Effector CD8-positive, alpha-beta T cell (primary cell): Measurements from ENCODE around the gene RNF214.
"Not testable (repeated sequence)": the region's sequence is repeated elsewhere in the genome, so short reads cannot be mapped to it uniquely, and the experiment has no call there.

Source experiments
- DNase-seq: peaks from one replicate; lab custom pipeline; 2025; lab: John Stamatoyannopoulos, UW

RNF214 gene

DNA sequence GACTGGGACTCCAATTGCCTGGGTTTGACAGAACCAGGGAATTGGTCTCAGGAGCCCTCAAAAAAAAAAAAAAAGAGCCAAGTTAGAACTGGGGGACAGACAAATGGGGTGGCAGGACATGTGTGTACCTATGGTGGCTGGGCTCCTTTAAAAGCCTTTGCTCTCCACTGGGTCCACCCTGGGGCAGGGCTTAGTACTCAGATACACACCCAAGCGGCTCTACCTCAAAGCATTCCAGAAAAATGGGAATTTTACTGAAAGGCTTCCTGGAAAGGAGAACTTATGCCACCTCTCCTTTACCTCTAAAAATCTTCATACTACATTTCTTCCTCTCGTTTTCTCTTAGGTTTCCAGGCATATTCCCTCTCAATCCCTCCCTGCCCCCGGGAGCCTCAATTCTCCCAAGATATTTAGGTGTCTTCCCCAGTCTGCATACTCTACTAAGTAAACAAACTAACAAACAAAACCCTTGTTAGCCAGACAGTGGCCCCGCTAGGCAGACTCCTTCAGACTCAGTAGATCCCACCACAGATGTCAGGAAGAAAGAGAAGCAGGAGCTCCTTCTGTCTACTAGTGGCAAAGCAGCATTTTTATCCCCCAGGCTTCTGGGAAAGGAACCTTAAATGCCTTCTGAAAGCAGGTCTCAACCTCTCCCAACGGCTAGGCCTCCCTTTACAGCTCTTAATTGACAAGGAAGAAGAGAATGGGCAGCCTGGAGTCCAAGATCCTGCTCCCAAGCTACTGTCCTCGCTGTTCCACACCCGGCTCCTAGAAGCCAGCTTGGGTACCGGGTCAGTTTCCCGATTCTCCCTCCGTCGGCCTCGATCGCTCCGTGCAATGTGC, 1.3 kb upstream of the RNF214 start:
- no peak for DNase-seq

DNA sequence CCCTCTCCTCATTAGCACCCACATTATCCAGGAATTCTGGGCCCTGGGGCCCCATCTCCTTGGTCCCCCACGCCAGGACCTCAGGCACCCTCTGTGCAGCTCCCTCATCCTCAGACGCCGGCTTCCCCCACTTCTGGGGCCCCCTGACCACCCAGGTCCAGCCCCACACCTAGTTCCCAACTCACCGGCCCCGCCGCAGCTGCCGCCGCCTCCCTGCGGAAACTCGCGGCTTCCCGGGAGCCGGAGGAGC, 704 bp upstream of the RNF214 start, which contains the start of gene PCSK7:
TSS of gene PCSK7 (minus strand) at position 232 of the 250 bp plus-strand sequence. CDS start 2,229 bp downstream, outside the sequence.
- DNase-seq, result no peak

DNA sequence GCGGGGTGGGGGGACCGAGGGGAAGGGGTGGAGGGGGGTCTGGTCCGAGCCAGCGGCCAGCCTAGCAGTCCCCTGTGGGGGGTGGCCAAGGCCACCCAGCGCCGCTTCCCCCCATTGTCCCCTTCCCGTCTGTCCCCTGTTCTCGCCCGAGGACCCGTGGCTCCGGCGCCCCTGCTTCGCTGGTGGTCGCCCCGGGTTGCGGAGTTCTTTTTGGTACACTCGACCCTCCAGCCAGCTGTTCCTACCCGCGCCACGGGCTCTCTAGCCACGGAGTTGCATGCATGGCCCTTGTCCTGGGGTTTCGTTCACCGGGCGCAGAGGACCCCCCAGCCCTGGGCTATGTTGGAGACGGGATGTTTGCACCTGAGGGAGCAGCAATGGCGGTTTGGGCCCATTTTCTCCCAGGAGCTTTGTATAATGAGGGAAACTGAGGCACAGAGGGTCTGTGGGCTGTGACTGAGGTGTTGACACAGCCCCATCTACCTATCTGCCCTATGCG, 489 bp downstream of the RNF214 start:
- no peak for DNase-seq

DNA sequence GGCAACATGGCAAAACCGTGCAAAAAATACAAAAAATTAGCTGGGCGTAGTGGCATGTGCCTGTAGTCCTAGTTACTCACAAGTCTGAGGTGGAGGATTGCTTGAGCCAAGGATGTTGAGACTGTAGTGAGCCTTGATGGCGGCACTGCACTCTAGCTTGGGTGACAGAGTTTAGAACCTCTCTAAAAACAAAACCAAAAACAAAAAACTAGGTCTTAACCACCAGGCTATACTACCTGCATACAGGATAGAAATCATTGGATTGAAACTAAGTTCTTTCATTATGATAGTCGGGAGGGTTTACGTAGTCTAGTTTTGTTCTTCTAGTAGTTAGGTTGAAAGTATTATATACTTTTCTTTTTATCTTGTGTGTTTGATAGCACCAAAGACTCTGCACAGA, 5.8 kb downstream of the RNF214 start:
- no peak for DNase-seq

DNA sequence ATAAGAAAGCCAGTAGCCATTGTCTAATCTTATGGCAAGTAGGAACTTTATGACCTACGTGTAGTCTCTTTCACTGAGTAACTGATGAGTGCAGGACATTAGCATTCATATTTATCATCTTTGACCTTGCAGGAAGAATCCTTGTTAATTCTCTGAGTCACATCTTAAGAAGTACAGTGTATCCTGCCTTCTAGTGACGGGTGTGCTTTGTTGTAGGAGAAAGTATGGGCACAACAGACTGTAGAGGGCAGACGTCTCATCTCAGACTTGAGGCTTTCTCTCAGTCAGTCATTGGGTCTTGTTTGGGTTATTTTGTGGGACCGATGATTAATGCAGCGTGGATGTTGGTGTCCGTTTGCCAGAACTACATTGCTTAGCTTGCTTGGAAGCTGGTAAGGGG, 6.8 kb downstream of the RNF214 start:
- DNase-seq, result no peak

DNA sequence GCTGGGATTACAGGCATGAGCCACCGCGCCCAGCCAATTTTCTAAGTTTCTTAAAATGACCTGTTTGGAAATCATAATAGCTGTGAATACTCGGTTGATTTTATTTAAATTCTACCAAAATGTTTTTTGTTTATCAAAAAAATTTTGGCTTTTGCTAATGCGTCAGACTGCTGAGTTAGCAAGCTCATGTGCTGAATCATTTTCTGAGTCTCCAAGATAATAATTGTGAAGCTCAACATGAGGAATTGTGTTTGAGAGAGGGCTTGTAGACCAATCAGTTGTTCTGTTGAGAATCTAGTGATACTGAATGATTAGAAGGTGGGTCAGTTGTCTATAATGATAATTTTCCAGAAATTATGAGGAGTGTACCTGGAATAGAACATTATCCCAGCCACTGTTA, 15.9 kb downstream of the RNF214 start:
- no peak for DNase-seq

DNA sequence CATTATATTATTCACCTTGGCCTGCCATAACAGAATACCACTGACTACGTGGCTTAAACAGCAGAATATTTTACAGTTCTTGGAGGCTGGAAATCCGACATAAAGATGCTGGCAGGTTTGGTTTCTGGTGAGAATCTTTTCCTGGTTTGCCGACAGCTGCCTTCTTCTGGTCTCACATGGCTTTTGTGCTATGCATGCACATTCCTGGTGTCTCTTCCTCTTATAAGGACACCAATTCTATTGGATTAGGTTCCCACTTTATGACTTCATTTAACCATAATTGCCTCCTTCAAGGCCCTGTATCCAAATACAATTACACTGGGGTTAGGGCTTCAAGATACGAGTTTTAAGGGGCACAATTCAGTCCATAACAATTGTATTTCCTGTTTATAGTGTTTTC, 17.1 kb downstream of the RNF214 start:
- no peak for DNase-seq

DNA sequence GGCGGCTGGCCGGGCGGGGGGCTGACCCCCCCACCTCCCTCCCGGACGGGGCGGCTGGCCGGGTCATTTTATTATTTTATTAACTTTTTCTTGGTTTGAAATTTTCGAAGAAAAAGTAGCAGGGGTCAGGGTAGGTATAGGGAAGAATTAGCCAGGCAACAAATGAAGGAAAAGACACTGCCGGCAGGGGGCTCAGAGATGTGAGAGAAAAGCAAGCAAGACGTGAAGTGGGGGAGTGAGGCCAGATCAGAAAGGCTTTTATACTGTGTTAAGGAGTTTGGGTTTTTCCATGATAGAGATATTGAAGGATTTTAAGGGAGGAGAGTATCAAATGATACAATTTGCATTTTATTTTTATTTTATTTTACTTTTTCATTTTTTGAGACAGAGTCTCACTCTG, 19.0 kb downstream of the RNF214 start:
- no peak for DNase-seq

DNA sequence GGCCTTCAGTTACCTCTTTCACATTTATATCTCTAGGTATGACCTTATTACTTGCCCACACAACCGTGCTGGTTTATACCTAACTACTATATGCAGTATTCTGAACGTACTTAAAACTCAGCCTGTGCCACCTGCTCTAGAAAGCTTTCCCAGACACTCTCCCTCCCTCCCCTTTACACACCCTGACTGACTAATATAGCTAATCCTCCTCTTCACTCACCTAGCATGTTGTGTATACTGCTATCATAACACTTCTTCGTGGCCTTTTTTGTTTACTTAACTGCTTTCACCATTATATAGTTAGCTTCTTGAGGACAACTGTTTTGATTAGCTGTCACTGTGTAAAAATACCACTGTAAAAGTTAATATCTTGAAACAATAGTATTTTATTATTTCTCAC, 23.5 kb downstream of the RNF214 start:
- DNase-seq, result no peak

DNA sequence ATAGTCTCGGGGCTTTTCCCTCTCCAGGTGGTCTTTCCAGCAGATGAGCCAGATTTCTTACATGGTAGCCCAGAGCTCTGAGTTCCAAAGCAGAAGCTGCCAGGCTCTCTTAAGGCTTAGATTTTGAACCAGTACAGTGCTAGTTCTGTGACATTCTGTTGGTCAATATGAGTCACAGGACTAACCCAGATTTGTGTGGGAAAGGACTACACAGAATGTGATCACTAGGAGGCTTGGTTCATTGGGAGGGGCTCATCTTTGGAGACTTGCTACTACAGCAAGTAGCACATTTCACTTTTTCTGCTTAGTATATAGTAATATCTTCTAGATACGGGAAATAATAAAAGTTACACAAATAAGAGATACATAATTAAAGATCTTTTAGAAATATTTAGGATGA, 24.1 kb downstream of the RNF214 start:
- no peak for DNase-seq

DNA sequence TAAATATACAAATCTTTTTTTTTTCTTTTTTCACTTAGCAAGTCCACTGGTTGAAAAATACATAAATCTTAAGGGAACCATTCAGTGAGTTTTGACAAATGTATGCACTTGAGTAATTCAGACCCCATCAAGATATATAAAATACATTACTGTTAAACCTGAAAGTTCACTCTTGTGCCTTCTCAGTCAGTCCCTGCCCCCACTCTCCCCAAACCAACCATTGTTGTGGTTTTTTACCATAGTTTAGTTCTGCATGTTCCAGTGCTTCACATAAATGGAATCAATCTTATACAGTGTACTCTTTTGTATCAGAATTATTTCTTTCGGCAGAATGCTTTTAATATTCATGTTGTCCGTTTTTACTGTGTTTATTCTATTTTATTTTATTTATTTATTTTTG, 26.1 kb downstream of the RNF214 start:
- DNase-seq, result no peak

DNA sequence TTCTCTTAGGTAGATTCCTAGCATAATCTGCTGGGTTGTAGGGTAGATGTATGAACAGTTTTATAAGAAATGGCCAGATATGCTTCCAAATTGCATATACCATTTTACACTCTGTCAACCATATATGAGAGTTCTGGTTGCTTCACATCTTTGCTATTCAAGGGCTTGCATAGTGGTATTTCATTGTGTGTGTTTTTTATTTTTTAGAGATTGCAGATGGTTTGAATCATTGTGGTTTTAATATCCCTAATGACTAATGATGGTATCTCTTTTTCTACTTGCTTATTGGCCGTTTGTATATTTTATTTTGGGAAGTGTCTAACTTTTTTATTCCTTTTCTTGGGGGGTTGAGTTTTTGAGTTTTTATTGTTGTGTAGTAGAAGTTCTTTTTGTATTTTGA, 26.9 kb downstream of the RNF214 start:
- no peak for DNase-seq

DNA sequence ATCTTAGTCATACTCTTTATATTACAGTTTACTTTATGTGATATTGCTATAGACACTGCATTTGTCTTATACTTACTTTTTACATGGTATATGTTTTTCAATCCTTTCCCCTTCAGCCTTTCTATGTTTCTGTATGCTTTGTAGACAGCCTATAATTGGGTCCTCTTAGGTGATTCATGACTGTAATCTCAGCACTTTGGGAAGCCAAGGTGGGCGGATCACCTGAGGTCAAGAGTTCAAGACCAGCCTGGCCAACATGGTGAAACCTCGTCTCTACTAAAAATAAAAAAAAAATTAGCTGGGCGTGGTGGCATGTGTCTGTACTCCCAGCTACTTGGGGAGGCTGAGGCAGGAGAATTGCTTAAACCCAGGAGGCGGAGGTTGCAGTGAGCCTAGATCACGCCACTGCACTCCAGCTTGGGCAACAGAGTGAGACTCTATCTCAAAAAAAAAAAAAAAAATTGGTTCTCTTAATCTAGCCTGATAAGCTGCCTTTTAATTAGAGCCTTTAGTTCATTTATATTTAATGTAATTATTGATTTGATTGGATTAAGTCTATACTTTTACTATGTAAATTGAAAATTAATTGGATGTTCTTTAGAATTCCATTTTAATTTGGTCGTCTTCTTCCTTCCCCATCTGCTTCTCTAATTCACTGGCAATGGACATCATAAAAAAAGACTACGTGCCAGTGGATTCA, 32.3 kb downstream of the RNF214 start:
- DNase-seq, result not testable (repeated sequence)

DNA sequence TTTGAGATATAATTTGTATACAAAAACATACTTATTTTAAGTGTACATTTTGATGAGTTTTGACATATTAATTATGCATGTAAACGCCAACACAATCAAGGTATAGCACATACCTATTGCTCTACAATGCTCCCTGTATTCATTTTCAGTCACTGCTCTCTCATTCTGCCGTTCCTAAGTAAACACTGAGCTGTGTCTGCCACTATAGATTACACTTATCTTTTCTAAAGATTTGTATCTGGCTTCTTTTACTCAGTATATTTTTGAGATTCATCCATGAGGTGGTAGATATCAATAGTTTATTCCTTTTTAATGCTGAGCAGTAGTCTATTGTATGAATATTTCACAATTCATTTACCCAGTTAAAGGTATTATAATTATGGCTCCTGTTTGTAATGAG, 33.3 kb downstream of the RNF214 start:
- DNase-seq, result no peak

DNA sequence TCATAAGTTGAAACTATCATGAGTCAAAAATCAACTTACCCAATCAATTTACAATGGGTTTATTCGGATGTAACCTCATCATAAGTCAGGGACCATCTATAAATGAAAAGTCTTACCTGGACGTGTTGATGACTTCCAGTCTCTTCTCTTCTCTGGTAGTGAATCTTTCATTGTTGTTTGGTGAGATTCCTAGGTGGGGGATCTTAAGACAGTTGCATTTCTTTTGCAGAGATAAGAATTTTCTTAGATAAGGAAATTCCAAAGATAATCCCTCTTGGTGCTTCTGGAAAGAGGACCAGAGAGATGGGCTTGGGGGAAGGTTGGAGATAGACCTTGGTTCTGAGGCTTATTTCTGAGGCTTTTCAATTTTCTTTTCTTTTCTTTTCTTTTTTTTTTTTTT, 37.4 kb downstream of the RNF214 start:
- DNase-seq, result no peak

DNA sequence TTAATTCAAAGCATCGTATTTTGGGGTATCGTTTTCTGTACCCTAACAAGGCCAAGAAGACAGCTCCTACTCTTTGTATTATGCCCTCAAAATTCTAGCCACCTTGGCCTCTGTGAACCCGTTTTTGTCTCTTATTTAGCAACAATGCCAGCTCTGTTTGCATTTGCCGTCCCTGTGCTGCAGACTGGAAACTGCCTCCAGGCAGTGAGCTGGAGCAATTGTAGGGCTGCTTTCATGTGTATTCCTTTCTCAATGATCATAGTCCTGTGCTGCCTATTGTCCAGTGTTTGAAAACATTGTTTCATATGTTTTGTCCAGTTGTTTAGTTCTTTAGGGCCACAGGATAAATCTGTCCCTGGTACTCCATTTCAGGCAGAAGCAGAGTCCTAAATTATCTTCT, 38.7 kb downstream of the RNF214 start:
- DNase-seq, result no peak

DNA sequence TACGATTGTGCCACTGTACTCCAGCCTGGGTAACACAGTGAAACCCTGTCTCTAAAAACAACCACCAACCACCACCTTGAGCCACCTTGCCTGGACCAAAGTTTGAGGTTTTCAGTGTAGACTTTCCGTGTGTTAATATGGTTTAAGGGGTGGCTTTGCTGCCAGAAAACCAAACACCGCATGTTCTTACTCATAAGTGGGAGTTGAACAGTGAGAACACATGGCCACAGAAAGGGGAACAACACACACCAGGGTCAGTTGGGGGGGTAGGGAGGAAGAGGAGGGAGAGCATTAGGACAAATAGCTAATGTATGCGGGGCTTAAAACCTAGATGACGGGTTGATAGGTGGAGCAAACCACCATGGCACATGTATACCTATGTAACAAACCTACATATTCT, 39.7 kb downstream of the RNF214 start:
- DNase-seq, result not testable (repeated sequence)

DNA sequence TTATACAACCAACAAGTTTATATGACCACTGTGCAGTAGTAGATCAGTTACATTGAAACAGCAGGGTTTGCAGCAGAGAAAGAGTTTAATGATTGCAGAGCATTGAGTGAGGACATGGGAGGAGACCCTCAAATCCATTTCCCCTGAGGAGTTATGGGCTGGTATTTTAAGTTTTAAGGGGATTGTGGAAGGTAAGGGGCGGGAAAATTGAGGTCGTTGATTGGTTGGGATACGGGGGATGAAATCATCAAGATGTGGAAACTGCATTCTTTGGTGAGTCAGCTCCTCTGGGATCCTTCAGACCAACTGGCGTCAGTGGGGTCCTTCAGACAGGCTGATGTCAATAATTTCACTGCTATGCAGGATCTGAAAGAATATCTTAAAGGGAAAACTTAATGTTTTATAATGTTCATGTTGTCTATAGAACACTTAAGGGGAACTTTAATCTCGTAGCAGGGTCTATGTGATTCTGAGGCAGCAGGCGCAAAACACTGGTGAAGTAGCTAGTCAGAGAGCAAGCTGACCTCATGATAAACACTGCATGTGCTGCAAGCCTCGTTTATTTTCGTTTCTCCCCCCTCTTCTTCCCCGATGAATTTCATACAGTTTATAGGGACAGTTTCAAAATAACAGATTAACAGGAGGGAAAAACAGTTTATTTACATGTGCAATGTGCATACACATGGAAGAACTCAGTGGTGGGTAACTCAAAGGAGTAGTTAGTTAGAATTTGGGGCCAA, 41.2 kb downstream of the RNF214 start:
- DNase-seq, result no peak

DNA sequence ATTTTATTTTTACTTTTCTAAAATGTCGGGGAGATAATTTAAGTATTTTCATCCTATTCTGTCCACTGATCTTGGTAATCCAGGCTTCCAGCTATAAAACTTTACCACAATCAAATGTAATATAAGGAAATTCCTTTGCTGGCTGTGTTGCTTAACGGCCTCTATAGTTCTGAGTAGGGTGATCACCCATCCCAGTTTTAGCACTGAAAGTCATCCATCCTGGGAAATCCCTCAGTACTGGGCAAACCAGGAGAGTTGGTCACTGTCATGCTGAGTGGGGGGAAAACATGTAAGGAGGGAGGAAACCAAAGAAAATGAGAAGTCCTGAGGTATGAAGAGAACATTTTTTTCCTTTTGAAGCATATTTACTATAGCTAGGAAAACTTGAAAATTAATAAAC, 45.9 kb downstream of the RNF214 start:
- no peak for DNase-seq

DNA sequence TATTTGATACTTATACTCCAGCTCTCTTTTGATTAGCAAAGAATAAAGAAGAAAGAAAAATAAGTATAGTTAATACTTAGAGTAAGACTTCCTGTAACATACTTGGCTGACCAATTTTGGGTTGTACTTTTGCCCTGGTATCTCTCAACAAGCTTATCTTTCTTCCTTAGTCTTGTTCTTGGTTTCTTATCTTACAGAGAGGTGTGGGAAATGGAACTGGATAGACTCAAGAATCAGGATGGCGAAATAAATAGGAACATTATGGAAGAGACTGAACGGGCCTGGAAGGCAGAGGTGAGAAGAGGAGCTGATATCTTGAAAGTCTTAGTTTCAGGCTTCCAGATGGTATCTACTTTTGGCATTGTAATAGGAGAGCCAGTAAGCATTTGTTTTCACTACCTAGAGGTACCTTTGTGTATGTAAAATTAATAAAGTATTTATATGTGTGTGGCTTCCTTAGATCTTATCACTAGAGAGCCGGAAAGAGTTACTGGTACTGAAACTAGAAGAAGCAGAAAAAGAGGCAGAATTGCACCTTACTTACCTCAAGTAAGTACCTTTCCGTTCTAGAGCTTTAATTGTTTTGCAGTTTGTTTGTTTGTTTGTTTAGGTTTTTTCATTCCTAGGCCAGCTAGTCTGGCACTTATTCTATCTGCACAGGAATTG, 47.4 kb downstream of the RNF214 start:
- DNase-seq, result no peak

DNA sequence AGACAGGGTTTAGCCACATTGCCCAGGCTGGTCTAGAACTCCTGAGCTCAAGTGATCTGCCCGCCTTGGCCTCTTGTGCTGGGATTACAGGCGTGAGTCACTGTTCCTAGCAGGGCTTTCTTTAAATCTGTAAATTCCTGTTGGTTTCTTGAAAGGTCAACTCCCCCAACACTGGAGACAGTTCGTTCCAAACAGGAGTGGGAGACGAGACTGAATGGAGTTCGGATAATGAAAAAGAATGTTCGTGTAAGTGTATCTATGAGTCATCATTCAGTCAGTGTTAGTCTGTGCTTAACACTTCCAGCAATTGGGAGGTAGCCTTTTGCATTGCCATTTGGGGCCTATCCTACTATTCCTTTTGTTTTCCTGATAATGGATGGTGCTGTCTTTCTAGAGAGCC, 48.7 kb downstream of the RNF214 start:
- DNase-seq, result no peak

DNA sequence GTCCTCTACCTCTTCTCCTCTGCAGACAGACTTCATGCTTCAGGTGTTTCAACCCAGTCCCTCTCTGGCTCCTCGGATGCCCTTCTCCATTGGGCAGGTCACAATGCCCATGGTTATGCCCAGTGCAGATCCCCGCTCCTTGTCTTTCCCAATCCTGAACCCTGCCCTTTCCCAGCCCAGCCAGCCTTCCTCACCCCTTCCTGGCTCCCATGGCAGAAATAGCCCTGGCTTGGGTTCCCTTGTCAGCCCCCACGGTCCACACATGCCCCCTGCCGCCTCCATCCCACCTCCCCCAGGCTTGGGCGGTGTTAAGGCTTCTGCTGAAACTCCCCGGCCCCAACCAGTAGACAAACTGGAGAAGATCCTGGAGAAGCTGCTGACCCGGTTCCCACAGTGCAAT, 49.4 kb downstream of the RNF214 start:
- DNase-seq, result no peak
